ENCODE results near the gene TNFAIP3.

The TNFAIP3 gene

DNA sequence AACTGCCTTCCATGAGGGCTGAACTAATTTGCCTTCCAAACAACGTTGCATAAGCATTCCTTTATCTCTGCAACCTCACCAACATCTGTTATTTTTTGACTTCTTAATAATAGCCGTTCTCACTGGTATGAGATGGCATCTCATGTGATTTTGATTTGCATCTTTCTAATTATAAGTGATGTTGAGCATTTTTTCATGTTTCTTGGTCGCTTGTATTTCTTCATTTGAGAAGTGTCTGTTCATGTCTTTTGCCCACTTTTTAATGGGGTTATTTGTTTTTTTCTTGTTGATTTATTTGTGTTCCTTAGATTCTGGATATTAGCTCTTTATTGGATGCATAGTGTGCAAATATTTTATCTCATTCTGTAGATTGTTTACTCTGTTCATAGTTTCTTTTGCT is 46.4 kb downstream of the TNFAIP3 start:
- TF ChIP-seq, protein P1, sequence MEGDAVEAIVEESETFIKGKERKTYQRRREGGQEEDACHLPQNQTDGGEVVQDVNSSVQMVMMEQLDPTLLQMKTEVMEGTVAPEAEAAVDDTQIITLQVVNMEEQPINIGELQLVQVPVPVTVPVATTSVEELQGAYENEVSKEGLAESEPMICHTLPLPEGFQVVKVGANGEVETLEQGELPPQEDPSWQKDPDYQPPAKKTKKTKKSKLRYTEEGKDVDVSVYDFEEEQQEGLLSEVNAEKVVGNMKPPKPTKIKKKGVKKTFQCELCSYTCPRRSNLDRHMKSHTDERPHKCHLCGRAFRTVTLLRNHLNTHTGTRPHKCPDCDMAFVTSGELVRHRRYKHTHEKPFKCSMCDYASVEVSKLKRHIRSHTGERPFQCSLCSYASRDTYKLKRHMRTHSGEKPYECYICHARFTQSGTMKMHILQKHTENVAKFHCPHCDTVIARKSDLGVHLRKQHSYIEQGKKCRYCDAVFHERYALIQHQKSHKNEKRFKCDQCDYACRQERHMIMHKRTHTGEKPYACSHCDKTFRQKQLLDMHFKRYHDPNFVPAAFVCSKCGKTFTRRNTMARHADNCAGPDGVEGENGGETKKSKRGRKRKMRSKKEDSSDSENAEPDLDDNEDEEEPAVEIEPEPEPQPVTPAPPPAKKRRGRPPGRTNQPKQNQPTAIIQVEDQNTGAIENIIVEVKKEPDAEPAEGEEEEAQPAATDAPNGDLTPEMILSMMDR (IDR thresholded peaks at IDR 0.05; ENCODE audit: low read depth, low read length): no peak
- no peak overlapping the region for H3K4me3 ChIP-seq (ENCODE audit: low read depth, low read length)
- DNase-seq (ENCODE audit: low read depth, low spot score): no peak
- in situ Hi-C loops (cut with HindIII; ENCODE audit: low sequenced_read_pairs): no loop called here

- in situ Hi-C loops (cut with HindIII; ENCODE audit: low sequenced_read_pairs): no loop called here
- DNase-seq (ENCODE audit: low read depth, low spot score): no peak
- TF ChIP-seq, protein P1 (IDR thresholded peaks at IDR 0.05; ENCODE audit: low read depth, low read length): no peak
- H3K4me3 ChIP-seq (ENCODE audit: low read depth, low read length): no peak overlapping the region
These were observed 47.0 kb downstream of the TNFAIP3 start for GRCh38 chr6:137913996-137914529.

DNA sequence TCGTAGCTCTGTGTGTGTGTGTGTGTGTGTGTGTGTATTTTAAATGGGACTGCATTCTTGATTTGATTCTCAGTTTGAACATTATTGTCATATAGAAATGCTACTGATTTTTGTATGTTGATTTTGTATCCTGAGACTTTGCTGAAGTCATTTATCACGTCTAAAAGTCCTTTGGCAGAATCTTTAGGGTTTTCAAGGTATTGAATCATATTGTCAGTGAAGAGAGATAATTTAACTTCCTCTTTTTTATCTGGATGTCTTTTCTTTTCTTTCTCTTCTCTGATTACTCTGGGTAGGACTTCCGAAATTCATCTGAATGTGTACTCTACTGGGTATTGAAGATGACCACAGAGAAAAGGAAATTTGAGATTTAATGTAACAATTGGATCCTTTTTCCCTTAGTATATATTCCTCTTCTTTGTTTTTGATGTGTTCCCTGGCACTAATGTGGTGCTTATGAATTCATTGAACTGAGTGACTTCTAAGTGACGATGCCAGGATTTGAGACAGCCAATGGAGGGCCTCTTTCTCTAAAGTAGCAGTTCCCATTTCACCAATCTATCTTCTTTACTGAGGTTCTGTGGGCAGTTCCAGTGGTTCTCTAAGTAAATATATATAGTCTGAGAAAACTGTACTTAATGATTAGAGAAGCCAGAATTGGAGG is 47.6 kb downstream of the TNFAIP3 start:
- TF ChIP-seq, protein P1 (IDR thresholded peaks at IDR 0.05; ENCODE audit: low read depth, low read length): no peak
- in situ Hi-C loops (cut with HindIII; ENCODE audit: low sequenced_read_pairs): no loop called here
- H3K4me3 ChIP-seq (ENCODE audit: low read depth, low read length): no peak overlapping the region
- DNase-seq (ENCODE audit: low read depth, low spot score): no peak

DNA sequence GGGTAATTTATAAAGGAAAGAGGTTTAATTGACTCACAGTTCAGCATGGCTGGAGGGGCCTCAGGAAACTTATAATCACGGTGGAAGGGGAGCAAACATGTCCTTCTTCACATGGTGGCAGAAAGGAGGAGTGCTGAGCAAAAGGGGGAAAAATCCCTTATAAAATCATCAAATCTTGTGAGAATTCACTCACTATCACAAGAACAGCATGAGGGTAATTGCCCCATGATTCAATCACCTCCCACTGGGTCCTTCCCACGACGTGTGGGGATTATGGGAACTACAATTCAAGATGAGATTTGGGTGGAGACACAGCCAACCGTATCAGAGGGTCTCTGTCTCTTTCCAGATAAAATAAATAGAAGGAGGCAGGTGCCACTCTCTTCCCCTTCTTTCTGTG is 48.7 kb downstream of the TNFAIP3 start:
- in situ Hi-C loops (cut with HindIII; ENCODE audit: low sequenced_read_pairs): no loop called here
- TF ChIP-seq, protein P1 (IDR thresholded peaks at IDR 0.05; ENCODE audit: low read depth, low read length): no peak
- no peak for DNase-seq (ENCODE audit: low read depth, low spot score)
- H3K4me3 ChIP-seq (ENCODE audit: low read depth, low read length): no peak overlapping the region

- H3K4me3 ChIP-seq (ENCODE audit: low read depth, low read length): no peak overlapping the region
- DNase-seq (ENCODE audit: low read depth, low spot score): no peak
- TF ChIP-seq, protein P1 (IDR thresholded peaks at IDR 0.05; ENCODE audit: low read depth, low read length): no peak
- in situ Hi-C loops (cut with HindIII; ENCODE audit: low sequenced_read_pairs): no loop called here
These were observed 50.7 kb downstream of the TNFAIP3 start for GRCh38 chr6:137917551-137918325.

GRCh38 chr6:137919502-137919823 is 52.4 kb downstream of the TNFAIP3 start:
- H3K4me3 ChIP-seq (ENCODE audit: low read depth, low read length): no peak overlapping the region
- TF ChIP-seq, protein P1 (IDR thresholded peaks at IDR 0.05; ENCODE audit: low read depth, low read length): no peak
- no peak for DNase-seq (ENCODE audit: low read depth, low spot score)
- in situ Hi-C loops (cut with HindIII; ENCODE audit: low sequenced_read_pairs): no loop called here
